Stimulated activated CD4-positive, alpha-beta T cell treated with anti-CD3 and anti-CD28 coated beads, Interleukin-1b, Interleukin-23, amount 100 ng/mL, for 48 hours (primary cell): Measurements from ENCODE around the gene CIROP.

Experiments
- DNase-seq: peaks from one replicate; pipeline ENCODE4 v3.0.0-alpha.2; 2020

CIROP gene

DNA sequence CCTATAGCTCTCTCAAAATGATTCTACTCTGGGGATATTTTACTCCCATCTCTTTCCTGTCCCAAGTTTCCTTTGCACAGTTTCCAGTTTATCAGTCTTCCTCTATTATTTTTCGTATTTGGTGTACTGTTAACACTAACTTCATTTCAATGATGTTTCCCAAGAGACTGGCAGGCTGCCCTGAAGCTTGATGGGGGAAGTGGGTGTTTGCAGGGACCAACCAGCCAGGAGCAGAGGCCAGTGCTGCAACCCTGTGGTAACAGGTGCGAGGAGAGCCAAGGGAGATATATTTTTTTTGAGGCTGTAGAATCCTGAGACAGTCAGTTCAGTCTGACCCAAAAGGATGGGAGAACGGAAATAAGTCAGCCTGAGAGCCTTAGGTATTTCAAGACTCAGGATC is 26.1 kb upstream of the CIROP start:
- no peak for DNase-seq

DNA sequence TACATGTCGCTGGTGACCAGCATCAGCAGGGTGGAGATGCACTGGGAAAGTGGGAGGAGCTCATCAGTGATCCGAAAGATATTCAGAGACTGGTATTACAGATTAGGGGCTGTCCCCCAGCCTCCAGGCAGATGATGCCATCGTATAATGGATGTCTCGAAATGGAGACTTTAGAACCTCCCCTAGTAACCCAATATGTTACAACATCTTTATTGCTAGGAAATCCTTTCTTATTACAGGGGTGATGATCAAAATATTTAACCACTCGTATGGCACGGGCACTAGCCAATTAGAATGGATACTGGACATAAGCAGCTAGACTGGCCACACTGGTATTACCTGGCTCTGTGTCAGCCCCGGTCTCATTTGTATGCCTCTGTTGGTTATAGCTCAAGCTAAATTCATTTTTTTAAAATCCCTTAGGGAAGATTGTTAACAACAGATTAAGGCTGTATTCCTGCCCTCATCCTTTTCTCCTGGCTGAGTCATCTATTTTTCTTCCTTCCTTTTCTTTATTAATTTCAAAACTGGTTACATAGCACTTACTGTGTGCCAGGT is 25.0 kb upstream of the CIROP start:
- DNase-seq = no peak

- no peak for DNase-seq
Observed at GRCh38 chr14:23128969-23129758, 24.4 kb upstream of the CIROP start.

DNA sequence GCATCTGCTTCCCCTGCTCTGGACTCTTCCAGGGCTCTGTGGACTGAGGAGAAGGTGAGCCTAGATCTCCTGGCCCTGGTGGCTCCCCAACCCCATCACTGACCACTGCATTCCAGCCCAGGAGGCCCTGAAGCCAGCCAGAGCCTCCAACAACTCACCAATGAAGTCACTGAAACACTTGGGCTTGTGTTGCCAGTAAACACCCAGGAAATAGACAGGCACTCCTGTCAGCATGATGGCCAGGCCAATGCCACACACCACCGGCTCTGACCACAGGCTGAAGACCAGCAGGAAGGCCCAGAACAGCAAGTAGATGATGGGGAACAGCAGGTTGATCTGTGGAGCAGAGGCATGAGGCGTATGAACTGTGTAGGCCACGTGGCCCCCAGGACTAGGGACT is 23.1 kb upstream of the CIROP start:
- no peak for DNase-seq

- no peak for DNase-seq
Observed at GRCh38 chr14:23126548-23127278, 21.9 kb upstream of the CIROP start.

DNA sequence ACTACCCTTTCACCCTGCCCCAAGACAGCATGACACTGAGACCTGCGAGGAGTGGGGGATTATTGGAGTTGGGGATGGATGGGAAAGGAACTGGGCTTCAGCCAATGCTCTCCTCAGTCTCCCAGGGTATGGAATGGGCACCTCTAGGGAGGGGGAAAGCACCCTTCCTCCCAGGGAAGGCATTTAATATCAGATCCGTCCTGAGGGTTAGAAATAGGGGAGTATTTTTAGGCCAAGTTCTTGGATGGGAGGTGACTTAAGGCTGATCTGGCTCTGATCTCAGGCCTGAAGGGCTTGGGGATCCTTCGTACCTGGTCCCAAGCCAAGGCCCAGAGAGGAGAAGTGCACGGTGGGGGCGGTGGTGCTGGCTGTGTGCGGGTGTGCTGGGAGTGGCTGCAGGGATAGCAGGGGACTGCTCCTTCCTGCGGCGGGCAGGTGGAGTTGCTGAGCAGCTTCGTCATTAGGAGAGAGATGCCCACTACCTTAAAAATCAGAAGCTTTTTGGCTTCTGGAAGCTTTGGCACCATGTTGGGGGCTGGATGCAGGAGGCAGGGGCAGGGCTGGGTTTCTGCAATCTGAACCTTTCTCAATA is 21.2 kb upstream of the CIROP start:
- DNase-seq = no peak

GRCh38 chr14:23125011-23125410 is 20.2 kb upstream of the CIROP start:
- DNase-seq = no peak

DNA sequence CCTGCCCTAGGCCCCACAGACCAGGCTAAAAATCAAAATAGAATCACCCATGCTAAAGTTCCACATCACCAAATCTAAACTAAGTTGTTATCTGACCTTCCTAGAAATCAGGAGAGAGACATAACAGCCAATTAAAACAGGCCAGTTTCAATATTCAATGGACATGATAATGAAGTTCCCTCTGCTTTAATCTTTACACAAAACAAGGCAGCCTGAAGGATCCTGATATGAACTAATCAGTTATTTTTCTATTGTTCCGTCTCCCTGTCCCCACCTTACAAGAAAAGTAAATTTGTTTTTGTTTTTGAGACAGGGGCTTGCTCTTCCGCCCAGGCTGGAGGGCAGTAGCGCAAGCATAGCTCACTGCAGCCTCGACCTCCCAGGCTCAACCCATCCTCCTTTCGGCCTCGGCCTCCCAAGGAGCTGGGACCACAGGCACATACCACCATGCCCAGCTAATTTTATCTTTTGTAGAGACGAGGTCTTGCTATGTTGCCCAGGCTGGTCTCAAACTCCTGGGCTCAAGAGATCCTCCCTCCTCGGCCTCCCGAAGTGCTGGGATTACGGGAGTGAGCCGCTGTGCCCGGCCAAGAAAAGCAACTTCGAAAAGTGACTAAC is 19.7 kb upstream of the CIROP start:
- DNase-seq = no peak

DNA sequence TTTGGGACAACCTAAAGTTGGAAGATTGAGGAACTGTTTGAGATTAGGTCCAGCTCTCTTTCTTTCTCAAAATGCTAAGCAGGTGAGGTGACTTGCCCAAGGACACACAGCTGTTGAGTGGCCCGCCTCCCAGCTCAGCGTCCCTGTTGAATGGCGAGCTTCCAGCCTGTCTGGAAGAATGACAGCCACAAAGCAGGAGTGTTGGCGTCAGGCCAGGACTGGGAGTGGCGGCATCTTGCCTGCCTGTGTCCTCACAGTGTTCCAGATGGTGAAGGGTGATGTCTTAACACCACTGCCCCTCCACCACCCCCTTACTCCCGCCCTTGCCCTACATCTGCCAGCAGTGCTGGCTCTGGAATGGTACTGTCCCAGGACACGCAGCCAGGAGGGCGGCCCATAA is 18.6 kb upstream of the CIROP start:
- DNase-seq = no peak

GRCh38 chr14:23122086-23122485 is 17.3 kb upstream of the CIROP start:
- DNase-seq = no peak

GRCh38 chr14:23121361-23121771 is 16.6 kb upstream of the CIROP start:
- no peak for DNase-seq

GRCh38 chr14:23120541-23121251 is 15.9 kb upstream of the CIROP start:
- peak; percentile 85 for DNase-seq

GRCh38 chr14:23119363-23120327 is 14.9 kb upstream of the CIROP start:
- DNase-seq = no peak

- no peak for DNase-seq
Observed at GRCh38 chr14:23118506-23119362, 13.9 kb upstream of the CIROP start, which contains the start of gene CEBPE. CEBPE (minus strand) TSS chr14:23119255; CDS start chr14:23119091, 164 bp downstream.

DNA sequence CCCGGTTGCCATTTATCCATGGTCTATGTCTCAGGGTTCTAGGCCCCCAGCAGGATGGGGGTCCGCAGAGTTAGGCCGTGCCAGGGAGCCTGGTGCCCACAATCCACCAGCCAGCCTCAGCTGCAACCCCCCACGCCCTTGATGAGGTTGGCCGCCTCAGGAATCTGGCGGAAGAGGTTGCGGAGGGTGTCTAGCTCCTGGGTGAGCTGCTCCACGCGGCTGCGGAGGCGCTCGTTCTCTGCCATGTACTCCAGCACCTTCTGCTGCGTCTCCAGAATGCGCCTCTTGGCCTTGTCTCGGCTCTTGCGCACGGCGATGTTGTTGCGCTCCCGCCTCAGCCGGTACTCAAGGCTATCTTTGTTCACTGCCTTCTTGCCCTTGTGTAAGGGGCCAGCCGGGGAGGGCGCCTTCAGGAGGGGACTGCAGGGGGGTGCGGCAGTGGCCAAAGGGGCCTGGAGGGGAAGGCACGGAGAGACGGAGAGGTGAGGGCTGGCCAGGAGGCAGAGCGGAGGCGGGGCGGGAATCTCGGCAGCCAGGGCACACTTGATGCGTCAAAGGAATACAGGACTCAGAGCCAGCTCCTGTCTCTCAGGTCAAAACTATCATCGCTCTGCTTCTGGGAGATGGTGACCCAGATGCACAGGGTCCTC is 12.7 kb upstream of the CIROP start:
- no peak for DNase-seq

GRCh38 chr14:23115918-23116317 is 11.1 kb upstream of the CIROP start:
- DNase-seq = no peak

- DNase-seq = no peak
Observed at GRCh38 chr14:23115039-23115731, 10.4 kb upstream of the CIROP start.

GRCh38 chr14:23114669-23115038 is 9.9 kb upstream of the CIROP start:
- DNase-seq = no peak

DNA sequence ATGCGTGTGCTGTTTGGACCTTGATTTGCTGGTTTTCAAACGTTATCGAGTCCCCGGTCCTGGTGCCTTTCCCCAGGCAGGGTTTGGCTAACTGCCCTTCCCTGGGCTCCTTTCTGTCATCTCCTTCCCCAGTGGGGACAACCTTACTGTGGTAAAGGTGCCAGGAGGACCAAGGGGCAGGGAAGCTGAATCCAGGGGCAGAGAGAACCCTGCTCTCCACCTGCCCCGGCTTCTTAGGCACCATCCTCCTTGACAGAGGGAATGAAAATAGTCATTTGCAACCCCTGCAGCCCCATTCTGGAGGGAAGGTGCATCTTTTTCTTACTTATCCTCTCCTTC is 9.3 kb upstream of the CIROP start:
- no peak for DNase-seq
